ENCODE data around the gene HHIPL1. TPM values are rescaled to one million over a fixed set of nuclear protein-coding genes. Genes with fewer than 3 reads are reported as not detected.
"Not testable (repeated sequence)": the region's sequence is repeated elsewhere in the genome, so short reads cannot be mapped to it uniquely, and the experiment has no call there.

HHIPL1 gene
- total RNA-seq, 2 donors from 2014 or later, result 0.12 to 0.21 TPM

GRCh38 chr14:99632410-99633035 is 12.4 kb upstream of the HHIPL1 start:
- no peak for ATAC-seq
- H3K4me1 Mint-ChIP-seq, result peaks cover 7% of the 10 kb centered on the region
- DNase-seq, result no peak
- H3K27me3 Mint-ChIP-seq, result peaks cover 23% of the 10 kb centered on the region
- H3K4me3 Mint-ChIP-seq, result no peak overlapping the region
- peaks cover 2% of the 10 kb centered on the region for H3K36me3 Mint-ChIP-seq (ENCODE audit: low read depth)
- H3K27ac Mint-ChIP-seq, result no peak overlapping the region
- H3K9me3 ChIP-seq (ENCODE audit: control insufficient read depth, low read length, poor library complexity, severe bottlenecking), result no peaks in the 10 kb centered on the region

- Mint-ChIP-seq H3K4me1 (peaks cover 7% of the 10 kb centered on the region), H3K4me3 (no peak overlapping the region), H3K27ac (no peak overlapping the region), H3K36me3 (ENCODE audit: low read depth) (no peaks in the 10 kb centered on the region), H3K27me3 (peaks cover 19% of the 10 kb centered on the region)
- no peaks in the 10 kb centered on the region for H3K9me3 ChIP-seq (ENCODE audit: control insufficient read depth, low read length, poor library complexity, severe bottlenecking)
- no peak for ATAC-seq
- no peak for DNase-seq
These were observed 11.8 kb upstream of the HHIPL1 start for GRCh38 chr14:99633141-99633540.

GRCh38 chr14:99633918-99634317 is 11.0 kb upstream of the HHIPL1 start:
- ATAC-seq, result no peak
- DNase-seq, result no peak
- H3K4me3 Mint-ChIP-seq, result no peak overlapping the region
- peaks cover 19% of the 10 kb centered on the region for H3K27me3 Mint-ChIP-seq
- no peaks in the 10 kb centered on the region for H3K36me3 Mint-ChIP-seq (ENCODE audit: low read depth)
- no peaks in the 10 kb centered on the region for H3K9me3 ChIP-seq (ENCODE audit: control insufficient read depth, low read length, poor library complexity, severe bottlenecking)
- H3K27ac Mint-ChIP-seq, result no peak overlapping the region
- H3K4me1 Mint-ChIP-seq, result peaks cover 7% of the 10 kb centered on the region

GRCh38 chr14:99634443-99634842 is 10.5 kb upstream of the HHIPL1 start:
- H3K36me3 Mint-ChIP-seq (ENCODE audit: low read depth), result no peaks in the 10 kb centered on the region
- H3K9me3 ChIP-seq (ENCODE audit: control insufficient read depth, low read length, poor library complexity, severe bottlenecking), result no peaks in the 10 kb centered on the region
- ATAC-seq, result no peak
- peaks cover 19% of the 10 kb centered on the region for H3K27me3 Mint-ChIP-seq
- H3K27ac Mint-ChIP-seq, result no peak overlapping the region
- no peak for DNase-seq
- peaks cover 7% of the 10 kb centered on the region for H3K4me1 Mint-ChIP-seq
- no peak overlapping the region for H3K4me3 Mint-ChIP-seq

- no peak for ATAC-seq
- no peak overlapping the region for H3K27ac Mint-ChIP-seq
- H3K4me3 Mint-ChIP-seq, result no peak overlapping the region
- H3K4me1 Mint-ChIP-seq, result peaks cover 7% of the 10 kb centered on the region
- peaks cover 19% of the 10 kb centered on the region for H3K27me3 Mint-ChIP-seq
- no peak for DNase-seq
- no peaks in the 10 kb centered on the region for H3K9me3 ChIP-seq (ENCODE audit: control insufficient read depth, low read length, poor library complexity, severe bottlenecking)
- H3K36me3 Mint-ChIP-seq (ENCODE audit: low read depth), result no peaks in the 10 kb centered on the region
These were observed 9.8 kb upstream of the HHIPL1 start for GRCh38 chr14:99635116-99635515.

DNA sequence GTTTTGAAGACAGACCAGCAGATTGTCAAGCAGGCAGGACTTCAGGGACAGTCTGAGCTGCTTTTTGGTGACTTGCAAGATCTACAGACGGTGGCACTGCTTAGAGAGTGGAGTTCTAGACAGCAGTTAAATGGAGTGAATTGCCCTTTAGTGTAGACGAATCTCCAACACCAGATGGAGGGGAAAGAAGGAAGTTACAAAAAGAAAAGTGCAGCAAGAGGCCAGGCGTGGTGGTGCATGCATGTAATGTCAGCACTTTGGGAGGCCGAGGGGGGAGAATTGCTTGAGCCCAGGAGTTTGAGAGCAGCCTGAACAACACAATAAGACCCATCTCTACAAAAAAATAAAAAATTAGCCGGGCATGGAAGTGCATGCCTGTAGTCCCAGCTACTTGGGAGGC is 8.4 kb upstream of the HHIPL1 start:
- H3K9me3 ChIP-seq (ENCODE audit: control insufficient read depth, low read length, poor library complexity, severe bottlenecking), result no peaks in the 10 kb centered on the region
- Mint-ChIP-seq H3K36me3 (ENCODE audit: low read depth) (no peaks in the 10 kb centered on the region), H3K27ac (no peak overlapping the region), H3K4me1 (peaks cover 7% of the 10 kb centered on the region), H3K27me3 (peaks cover 19% of the 10 kb centered on the region), H3K4me3 (no peak overlapping the region)
- DNase-seq, result no peak
- no peak for ATAC-seq

DNA sequence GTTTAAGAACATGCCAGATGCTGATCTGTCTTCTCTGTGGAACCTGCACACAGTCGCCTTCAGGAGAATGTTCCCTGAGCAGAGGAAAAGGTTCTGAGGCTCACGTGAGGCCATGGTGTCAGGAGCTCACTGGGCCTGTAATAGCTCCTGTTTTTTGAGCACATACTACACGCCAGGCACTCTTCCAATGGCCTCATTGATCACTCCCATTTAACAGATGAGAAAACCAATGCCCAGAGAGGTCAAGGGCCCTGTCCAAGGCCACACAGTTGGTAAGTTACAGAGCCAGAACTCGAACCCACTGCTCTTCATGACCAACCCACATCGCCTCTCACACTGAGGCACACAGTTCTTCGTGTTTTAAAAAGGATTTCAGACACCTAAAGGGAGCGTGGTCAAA is 7.3 kb upstream of the HHIPL1 start:
- no peaks in the 10 kb centered on the region for H3K9me3 ChIP-seq (ENCODE audit: control insufficient read depth, low read length, poor library complexity, severe bottlenecking)
- ATAC-seq (no peak), DNase-seq (no peak)
- Mint-ChIP-seq H3K4me1 (peaks cover 7% of the 10 kb centered on the region), H3K27ac (no peak overlapping the region), H3K36me3 (ENCODE audit: low read depth) (no peaks in the 10 kb centered on the region), H3K27me3 (peaks cover 14% of the 10 kb centered on the region), H3K4me3 (no peak overlapping the region)

GRCh38 chr14:99642771-99643170 is 2.2 kb upstream of the HHIPL1 start:
- H3K4me1 Mint-ChIP-seq; DNase-seq; H3K9me3 ChIP-seq (ENCODE audit: control insufficient read depth, low read length, poor library complexity, severe bottlenecking); H3K27ac Mint-ChIP-seq; ATAC-seq; H3K36me3 Mint-ChIP-seq (ENCODE audit: low read depth); H3K4me3 Mint-ChIP-seq: not testable (repeated sequence)
- H3K27me3 Mint-ChIP-seq, result peaks cover 27% of the 10 kb centered on the region

DNA sequence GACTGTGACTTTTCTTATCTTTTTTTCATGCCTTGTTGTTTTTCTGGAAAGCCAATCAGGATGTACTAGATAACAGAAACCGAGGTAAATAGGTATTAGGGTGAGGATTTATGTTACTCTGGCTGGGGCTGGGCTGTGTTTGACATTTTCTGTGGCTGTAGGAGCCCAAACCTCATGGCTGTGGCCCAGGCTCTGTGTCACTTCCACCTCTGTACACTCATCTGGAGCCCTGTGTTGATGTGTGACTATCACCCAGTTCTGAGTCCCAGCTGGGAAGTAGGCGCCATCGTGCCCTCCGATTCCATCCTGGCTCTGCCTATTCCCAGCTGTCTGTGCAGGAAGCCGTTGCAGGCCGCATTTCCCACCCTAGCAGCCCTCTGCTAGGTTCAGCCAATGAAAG is 1.6 kb upstream of the HHIPL1 start:
- no peaks in the 10 kb centered on the region for H3K9me3 ChIP-seq (ENCODE audit: control insufficient read depth, low read length, poor library complexity, severe bottlenecking)
- peaks cover 33% of the 10 kb centered on the region for H3K27me3 Mint-ChIP-seq
- ATAC-seq, result no peak

GRCh38 chr14:99644035-99644587 is 818 bp upstream of the HHIPL1 start:
- Mint-ChIP-seq H3K36me3 (ENCODE audit: low read depth) (peaks cover 3% of the 10 kb centered on the region), H3K4me3 (peak overlapping the region; percentile 50), H3K4me1 (peaks cover 6% of the 10 kb centered on the region), H3K27ac (no peak overlapping the region), H3K27me3 (peaks cover 39% of the 10 kb centered on the region)
- no peaks in the 10 kb centered on the region for H3K9me3 ChIP-seq (ENCODE audit: control insufficient read depth, low read length, poor library complexity, severe bottlenecking)
- DNase-seq (no peak), ATAC-seq (no peak)

More for the DNA sequence above, 1.6 kb upstream of the HHIPL1 start:
- no peak overlapping the region for H3K27ac Mint-ChIP-seq
- peaks cover 4% of the 10 kb centered on the region for H3K4me1 Mint-ChIP-seq
- H3K4me3 Mint-ChIP-seq, result no peak overlapping the region
- no peak for DNase-seq
- peaks cover 3% of the 10 kb centered on the region for H3K36me3 Mint-ChIP-seq (ENCODE audit: low read depth)

DNA sequence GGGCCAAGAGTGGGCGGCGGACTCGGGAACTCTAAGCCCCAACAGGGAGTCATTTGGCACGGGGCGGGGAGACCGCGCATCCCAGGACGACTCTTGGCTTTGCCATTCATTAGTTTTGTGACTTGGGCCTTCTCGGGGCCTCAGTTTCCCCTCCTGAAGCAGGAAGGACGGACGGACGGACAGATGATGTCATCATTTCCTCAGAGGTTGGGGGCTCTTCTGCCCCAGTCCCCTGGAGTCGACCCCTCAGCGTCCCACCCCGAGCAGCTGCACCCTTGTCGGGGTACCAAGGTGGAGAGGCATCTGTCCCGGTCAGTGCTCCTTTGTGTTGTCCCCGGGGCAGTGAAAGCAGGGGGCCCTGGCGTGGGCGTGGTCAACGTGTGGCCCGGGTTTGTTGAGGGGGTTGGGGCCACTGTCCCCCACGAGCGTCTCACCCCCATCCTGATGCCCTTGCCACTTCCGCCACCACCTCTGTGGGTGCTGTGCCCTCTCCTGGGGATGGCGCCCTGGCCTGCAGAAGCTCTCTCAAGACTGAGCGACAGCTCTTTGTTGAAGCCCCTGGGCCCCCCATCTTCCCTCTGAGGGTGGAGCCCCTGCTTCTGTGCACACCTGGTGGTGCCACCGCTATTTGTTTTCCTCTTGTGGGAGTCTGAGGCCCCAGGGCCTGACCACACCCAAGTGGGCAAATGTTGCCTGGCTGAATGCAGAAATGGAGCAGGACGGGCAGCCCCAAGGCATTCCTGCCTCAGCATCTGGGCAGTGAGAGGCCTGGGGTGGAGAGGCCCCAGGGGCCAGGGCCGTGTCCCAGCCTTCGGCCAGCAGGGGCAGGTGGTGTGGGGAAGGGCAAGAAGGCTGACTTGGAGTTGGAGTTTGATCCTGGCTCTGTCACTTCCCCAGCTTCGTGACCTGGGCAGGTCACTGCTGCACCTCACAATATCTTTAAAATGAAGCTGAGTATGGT is 896 bp downstream of the HHIPL1 start:
- no peaks in the 10 kb centered on the region for H3K9me3 ChIP-seq (ENCODE audit: control insufficient read depth, low read length, poor library complexity, severe bottlenecking)
- Mint-ChIP-seq H3K4me1 (peaks cover 6% of the 10 kb centered on the region), H3K27me3 (peaks cover 47% of the 10 kb centered on the region), H3K27ac (no peak overlapping the region), H3K4me3 (peak overlapping the region; percentile 56), H3K36me3 (ENCODE audit: low read depth) (peaks cover 3% of the 10 kb centered on the region)
- DNase-seq (no peak), ATAC-seq (no peak)

DNA sequence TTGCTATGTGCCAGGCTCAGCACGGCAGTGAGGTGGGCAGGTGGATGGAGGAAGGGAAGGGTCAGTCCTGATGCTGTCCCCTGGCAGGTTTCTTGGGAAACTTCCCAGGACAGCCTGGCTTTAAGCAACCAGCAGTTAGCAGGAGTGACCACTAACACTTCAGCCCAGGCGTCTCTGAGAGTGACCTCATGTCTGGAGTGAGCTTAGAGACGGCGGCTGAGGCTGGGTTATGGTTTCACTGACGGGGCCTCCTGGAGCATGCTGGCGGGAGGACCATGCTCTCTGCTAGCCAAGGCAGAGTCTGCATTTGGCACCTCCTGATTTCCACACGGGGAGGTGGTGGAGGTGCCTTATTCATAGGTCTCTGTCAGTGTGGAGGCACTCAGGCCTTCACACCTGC is 2.5 kb downstream of the HHIPL1 start:
- H3K27ac Mint-ChIP-seq, result no peak overlapping the region
- ATAC-seq, result no peak
- H3K4me3 Mint-ChIP-seq, result no peak overlapping the region
- H3K36me3 Mint-ChIP-seq (ENCODE audit: low read depth), result peaks cover 7% of the 10 kb centered on the region
- H3K4me1 Mint-ChIP-seq, result peaks cover 6% of the 10 kb centered on the region
- H3K9me3 ChIP-seq (ENCODE audit: control insufficient read depth, low read length, poor library complexity, severe bottlenecking), result no peaks in the 10 kb centered on the region
- H3K27me3 Mint-ChIP-seq, result peaks cover 57% of the 10 kb centered on the region
- DNase-seq, result no peak

DNA sequence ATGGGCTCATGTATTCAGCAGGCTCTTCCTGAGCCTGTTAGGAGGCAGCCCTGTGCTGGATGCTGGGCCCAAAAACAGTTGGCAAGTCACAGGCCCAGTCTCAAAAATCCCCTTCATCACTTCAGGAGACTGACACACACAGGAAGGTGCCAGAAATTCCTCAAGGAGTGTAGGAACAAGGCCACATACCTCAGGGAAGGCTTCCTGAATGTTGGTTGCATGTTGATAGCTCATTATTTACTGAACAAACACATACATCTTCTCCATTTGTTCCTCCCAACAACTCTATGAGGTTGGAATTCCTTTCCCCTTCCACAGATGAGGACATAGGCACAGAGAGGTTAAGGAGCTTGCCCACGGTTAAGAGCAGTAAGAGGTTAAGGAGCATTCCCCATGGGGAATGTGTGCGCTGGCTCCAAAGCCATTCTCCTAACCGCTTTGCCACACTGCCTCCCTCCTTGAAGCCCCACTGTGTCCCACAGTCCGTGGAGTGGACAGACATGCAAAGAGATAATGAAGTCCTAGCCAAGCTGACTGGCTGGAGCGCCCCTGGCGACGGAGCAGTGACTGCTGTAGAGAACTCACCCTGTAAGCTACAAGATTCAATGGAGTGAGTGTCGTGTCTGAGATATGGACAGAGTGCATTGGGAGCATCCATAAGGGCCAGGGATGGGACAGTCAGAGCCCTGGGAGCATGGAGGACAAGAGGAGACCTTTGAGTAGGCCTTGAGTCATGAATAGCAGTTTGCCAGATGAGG is 3.3 kb downstream of the HHIPL1 start:
- DNase-seq (no peak), ATAC-seq (no peak)
- peaks cover 7% of the 10 kb centered on the region for H3K36me3 Mint-ChIP-seq (ENCODE audit: low read depth)
- no peak overlapping the region for H3K27ac Mint-ChIP-seq
- peaks cover 6% of the 10 kb centered on the region for H3K4me1 Mint-ChIP-seq
- H3K4me3 Mint-ChIP-seq, result no peak overlapping the region
- H3K9me3 ChIP-seq (ENCODE audit: control insufficient read depth, low read length, poor library complexity, severe bottlenecking), result no peaks in the 10 kb centered on the region
- peaks cover 59% of the 10 kb centered on the region for H3K27me3 Mint-ChIP-seq

All from T-helper 17 cell (primary cell).